ENCODE measurements around the gene FHAD1.

Gene FHAD1

GRCh38 chr1:15204931-15205330, 42.1 kb upstream of the FHAD1 start:
- TF ChIP-seq TAF1 (IDR thresholded peaks at IDR 0.05; ENCODE audit: borderline replicate concordance, insufficient read depth, low read length) (no peak), SIN3A (IDR thresholded peaks at IDR 0.05; ENCODE audit: borderline replicate concordance, insufficient read depth, low read length) (no peak), REST (IDR thresholded peaks at IDR 0.05; ENCODE audit: insufficient read depth in 1 of 2, low read depth in 2 of 2, low read length in 2 of 2) (no peak), POLR2AphosphoS5 (IDR thresholded peaks at IDR 0.05; ENCODE audit: low read depth, low read length) (no peak), FOXP2 (optimal IDR thresholded peaks at IDR 0.05; ENCODE audit: borderline replicate concordance, extremely low read depth, extremely low read length, insufficient read depth) (no peak)

GRCh38 chr1:15205586-15206346, 41.3 kb upstream of the FHAD1 start:
- no peak for TF ChIP-seq REST (IDR thresholded peaks at IDR 0.05; ENCODE audit: insufficient read depth in 1 of 2, low read depth in 2 of 2, low read length in 2 of 2)
- TF ChIP-seq POLR2AphosphoS5 (IDR thresholded peaks at IDR 0.05; ENCODE audit: low read depth, low read length): no peak
- no peak for TF ChIP-seq SIN3A (IDR thresholded peaks at IDR 0.05; ENCODE audit: borderline replicate concordance, insufficient read depth, low read length)
- no peak for TF ChIP-seq FOXP2 (optimal IDR thresholded peaks at IDR 0.05; ENCODE audit: borderline replicate concordance, extremely low read depth, extremely low read length, insufficient read depth)
- TF ChIP-seq TAF1 (IDR thresholded peaks at IDR 0.05; ENCODE audit: borderline replicate concordance, insufficient read depth, low read length): no peak

- no peak for TF ChIP-seq FOXP2 (optimal IDR thresholded peaks at IDR 0.05; ENCODE audit: borderline replicate concordance, extremely low read depth, extremely low read length, insufficient read depth)
Observed at GRCh38 chr1:15206418-15207030, 40.5 kb upstream of the FHAD1 start.

- TF ChIP-seq SIN3A (IDR thresholded peaks at IDR 0.05; ENCODE audit: borderline replicate concordance, insufficient read depth, low read length) (no peak), REST (IDR thresholded peaks at IDR 0.05; ENCODE audit: insufficient read depth in 1 of 2, low read depth in 2 of 2, low read length in 2 of 2) (no peak), POLR2AphosphoS5 (IDR thresholded peaks at IDR 0.05; ENCODE audit: low read depth, low read length) (no peak), TAF1 (IDR thresholded peaks at IDR 0.05; ENCODE audit: borderline replicate concordance, insufficient read depth, low read length) (no peak), FOXP2 (optimal IDR thresholded peaks at IDR 0.05; ENCODE audit: borderline replicate concordance, extremely low read depth, extremely low read length, insufficient read depth) (no peak)
Observed at GRCh38 chr1:15207031-15207828, 39.8 kb upstream of the FHAD1 start.

GRCh38 chr1:15207829-15208429, 39.1 kb upstream of the FHAD1 start:
- TF ChIP-seq REST (IDR thresholded peaks at IDR 0.05; ENCODE audit: insufficient read depth in 1 of 2, low read depth in 2 of 2, low read length in 2 of 2) (no peak), SIN3A (IDR thresholded peaks at IDR 0.05; ENCODE audit: borderline replicate concordance, insufficient read depth, low read length) (no peak), FOXP2 (optimal IDR thresholded peaks at IDR 0.05; ENCODE audit: borderline replicate concordance, extremely low read depth, extremely low read length, insufficient read depth) (no peak), TAF1 (IDR thresholded peaks at IDR 0.05; ENCODE audit: borderline replicate concordance, insufficient read depth, low read length) (no peak), POLR2AphosphoS5 (IDR thresholded peaks at IDR 0.05; ENCODE audit: low read depth, low read length) (no peak)
